Measurements from ENCODE around the gene KIF26B. TPM values are rescaled to one million over a fixed set of nuclear protein-coding genes. Genes with fewer than 3 reads are reported as not detected.

Gene KIF26B
- total and polyA plus RNA-seq, 2 experiments from 2014 or later, result 0.03 to 0.76 TPM

DNA sequence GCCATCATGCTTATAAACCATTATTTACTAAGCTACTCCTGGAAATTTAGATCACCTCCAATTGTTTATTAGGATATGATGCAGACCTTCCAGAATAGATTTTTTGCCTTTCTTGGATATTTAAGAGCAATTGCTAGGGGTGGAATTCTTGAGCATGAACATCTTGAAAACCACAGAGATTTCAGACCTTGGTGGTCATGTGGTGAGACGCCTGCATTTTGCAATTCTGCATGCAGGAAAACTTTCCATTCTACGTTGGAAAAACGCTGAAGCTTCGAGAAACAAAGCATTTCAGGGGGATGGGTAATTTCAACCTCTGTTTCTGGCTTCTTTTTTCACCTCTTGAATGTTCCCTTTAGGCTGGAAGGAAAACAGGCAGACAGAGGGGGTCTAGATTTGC is 596.3 kb downstream of the KIF26B start (continued):
- TF ChIP-seq, protein P1, sequence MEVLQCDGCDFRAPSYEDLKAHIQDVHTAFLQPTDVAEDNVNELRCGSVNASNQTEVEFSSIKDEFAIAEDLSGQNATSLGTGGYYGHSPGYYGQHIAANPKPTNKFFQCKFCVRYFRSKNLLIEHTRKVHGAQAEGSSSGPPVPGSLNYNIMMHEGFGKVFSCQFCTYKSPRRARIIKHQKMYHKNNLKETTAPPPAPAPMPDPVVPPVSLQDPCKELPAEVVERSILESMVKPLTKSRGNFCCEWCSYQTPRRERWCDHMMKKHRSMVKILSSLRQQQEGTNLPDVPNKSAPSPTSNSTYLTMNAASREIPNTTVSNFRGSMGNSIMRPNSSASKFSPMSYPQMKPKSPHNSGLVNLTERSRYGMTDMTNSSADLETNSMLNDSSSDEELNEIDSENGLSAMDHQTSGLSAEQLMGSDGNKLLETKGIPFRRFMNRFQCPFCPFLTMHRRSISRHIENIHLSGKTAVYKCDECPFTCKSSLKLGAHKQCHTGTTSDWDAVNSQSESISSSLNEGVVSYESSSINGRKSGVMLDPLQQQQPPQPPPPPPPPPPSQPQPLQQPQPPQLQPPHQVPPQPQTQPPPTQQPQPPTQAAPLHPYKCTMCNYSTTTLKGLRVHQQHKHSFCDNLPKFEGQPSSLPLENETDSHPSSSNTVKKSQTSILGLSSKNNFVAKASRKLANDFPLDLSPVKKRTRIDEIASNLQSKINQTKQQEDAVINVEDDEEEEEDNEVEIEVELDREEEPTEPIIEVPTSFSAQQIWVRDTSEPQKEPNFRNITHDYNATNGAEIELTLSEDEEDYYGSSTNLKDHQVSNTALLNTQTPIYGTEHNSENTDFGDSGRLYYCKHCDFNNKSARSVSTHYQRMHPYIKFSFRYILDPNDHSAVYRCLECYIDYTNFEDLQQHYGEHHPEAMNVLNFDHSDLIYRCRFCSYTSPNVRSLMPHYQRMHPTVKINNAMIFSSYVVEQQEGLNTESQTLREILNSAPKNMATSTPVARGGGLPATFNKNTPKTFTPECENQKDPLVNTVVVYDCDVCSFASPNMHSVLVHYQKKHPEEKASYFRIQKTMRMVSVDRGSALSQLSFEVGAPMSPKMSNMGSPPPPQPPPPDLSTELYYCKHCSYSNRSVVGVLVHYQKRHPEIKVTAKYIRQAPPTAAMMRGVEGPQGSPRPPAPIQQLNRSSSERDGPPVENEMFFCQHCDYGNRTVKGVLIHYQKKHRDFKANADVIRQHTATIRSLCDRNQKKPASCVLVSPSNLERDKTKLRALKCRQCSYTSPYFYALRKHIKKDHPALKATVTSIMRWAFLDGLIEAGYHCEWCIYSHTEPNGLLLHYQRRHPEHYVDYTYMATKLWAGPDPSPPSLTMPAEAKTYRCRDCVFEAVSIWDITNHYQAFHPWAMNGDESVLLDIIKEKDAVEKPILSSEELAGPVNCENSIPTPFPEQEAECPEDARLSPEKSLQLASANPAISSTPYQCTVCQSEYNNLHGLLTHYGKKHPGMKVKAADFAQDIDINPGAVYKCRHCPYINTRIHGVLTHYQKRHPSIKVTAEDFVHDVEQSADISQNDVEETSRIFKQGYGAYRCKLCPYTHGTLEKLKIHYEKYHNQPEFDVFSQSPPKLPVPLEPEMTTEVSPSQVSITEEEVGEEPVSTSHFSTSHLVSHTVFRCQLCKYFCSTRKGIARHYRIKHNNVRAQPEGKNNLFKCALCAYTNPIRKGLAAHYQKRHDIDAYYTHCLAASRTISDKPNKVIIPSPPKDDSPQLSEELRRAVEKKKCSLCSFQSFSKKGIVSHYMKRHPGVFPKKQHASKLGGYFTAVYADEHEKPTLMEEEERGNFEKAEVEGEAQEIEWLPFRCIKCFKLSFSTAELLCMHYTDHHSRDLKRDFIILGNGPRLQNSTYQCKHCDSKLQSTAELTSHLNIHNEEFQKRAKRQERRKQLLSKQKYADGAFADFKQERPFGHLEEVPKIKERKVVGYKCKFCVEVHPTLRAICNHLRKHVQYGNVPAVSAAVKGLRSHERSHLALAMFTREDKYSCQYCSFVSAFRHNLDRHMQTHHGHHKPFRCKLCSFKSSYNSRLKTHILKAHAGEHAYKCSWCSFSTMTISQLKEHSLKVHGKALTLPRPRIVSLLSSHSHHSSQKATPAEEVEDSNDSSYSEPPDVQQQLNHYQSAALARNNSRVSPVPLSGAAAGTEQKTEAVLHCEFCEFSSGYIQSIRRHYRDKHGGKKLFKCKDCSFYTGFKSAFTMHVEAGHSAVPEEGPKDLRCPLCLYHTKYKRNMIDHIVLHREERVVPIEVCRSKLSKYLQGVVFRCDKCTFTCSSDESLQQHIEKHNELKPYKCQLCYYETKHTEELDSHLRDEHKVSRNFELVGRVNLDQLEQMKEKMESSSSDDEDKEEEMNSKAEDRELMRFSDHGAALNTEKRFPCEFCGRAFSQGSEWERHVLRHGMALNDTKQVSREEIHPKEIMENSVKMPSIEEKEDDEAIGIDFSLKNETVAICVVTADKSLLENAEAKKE (CRISPR knock-in tag; IDR thresholded peaks at IDR 0.05), result no peak
- TF ChIP-seq, protein P2, sequence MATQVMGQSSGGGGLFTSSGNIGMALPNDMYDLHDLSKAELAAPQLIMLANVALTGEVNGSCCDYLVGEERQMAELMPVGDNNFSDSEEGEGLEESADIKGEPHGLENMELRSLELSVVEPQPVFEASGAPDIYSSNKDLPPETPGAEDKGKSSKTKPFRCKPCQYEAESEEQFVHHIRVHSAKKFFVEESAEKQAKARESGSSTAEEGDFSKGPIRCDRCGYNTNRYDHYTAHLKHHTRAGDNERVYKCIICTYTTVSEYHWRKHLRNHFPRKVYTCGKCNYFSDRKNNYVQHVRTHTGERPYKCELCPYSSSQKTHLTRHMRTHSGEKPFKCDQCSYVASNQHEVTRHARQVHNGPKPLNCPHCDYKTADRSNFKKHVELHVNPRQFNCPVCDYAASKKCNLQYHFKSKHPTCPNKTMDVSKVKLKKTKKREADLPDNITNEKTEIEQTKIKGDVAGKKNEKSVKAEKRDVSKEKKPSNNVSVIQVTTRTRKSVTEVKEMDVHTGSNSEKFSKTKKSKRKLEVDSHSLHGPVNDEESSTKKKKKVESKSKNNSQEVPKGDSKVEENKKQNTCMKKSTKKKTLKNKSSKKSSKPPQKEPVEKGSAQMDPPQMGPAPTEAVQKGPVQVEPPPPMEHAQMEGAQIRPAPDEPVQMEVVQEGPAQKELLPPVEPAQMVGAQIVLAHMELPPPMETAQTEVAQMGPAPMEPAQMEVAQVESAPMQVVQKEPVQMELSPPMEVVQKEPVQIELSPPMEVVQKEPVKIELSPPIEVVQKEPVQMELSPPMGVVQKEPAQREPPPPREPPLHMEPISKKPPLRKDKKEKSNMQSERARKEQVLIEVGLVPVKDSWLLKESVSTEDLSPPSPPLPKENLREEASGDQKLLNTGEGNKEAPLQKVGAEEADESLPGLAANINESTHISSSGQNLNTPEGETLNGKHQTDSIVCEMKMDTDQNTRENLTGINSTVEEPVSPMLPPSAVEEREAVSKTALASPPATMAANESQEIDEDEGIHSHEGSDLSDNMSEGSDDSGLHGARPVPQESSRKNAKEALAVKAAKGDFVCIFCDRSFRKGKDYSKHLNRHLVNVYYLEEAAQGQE (IDR thresholded peaks at IDR 0.05; ENCODE audit: unreplicated experiment), result no peak
- TF ChIP-seq ETS1 (IDR thresholded peaks at IDR 0.05) (no peak), JUNB (IDR thresholded peaks at IDR 0.05; ENCODE audit: unreplicated experiment) (no peak)
